NCI-H146 treated with DMSO at 0.1 percent for 48 hours (cell line): ENCODE measurements around the gene FGF8.
A peak's percentile ranks its signal among the peaks of the same experiment; 100 is the strongest.

Experiments used
- DNase-seq: peaks from one replicate; lab custom pipeline; 2025; ENCODE audit not compliant: unreplicated experiment; lab: John Stamatoyannopoulos, UW

The FGF8 gene

GRCh38 chr10:101782811-101783735 lies 7.2 kb upstream of the FGF8 start, which contains the start of gene NPM3:
TSS of gene NPM3 (minus strand) at chr10:101783446. CDS start at chr10:101783390, 56 bp downstream.
- DNase-seq: peak; percentile 54

GRCh38 chr10:101781984-101782810 lies 6.3 kb upstream of the FGF8 start:
- no peak for DNase-seq

DNA sequence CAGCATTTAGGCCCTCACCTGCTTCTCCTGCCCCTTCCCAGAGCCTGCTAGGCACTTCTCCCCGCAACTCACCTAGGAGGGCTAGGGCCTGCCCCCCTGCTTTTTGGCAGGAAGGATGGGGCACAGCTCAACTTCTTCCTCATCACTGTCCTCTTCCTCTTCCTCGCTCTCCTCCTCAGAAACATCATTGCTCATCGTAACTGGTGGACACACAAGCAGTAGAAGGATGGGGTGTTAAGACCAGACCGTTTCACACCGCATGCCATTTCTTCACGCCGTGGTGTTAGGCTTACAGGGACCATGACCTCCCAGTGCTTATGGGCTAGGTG lies 5.7 kb upstream of the FGF8 start:
- DNase-seq: no peak

DNA sequence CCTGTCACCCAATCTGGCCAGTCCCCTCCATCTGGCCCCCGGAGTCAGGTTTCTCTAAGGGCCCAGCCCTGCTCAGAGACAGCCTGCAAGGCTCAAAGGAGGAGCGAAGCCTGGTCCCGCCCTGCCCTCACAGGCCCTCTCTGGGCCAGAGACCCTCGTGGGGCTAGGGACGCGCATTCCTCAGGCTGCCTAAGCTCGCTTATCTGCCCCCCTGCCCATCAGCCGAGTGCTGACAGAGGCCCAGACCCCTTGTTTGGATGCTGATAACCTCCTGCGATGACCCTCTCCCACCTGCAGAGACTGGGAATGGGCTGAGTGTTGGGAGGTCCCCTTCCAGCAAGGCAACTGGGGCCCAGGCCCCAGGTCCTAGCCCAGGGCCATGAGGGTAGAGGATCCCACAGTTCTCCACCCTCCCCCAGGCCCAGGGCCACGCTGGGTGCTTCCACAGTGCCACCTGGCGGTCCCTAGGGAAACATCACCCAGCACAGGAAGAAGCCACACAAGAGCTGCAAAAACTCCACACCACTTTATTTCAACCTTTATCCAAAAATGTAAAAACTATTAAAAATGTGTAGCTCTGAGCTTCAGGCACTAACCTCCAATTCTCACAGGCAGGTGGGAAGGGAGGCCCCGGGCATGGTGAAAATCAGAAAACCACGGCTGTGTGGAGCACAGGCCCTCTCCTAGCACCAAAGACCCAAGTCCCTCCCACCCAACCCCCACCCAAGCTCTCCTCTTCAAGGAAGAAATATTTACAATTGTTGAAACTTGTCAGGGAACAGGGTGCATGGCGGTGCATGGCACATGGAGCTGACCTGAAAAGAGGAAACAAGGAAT lies 5.1 kb upstream of the FGF8 start:
- peak; percentile 28 for DNase-seq

- no peak for DNase-seq
These were observed 4.4 kb upstream of the FGF8 start for GRCh38 chr10:101780187-101780817.

GRCh38 chr10:101779544-101780186 lies 3.8 kb upstream of the FGF8 start:
- DNase-seq: no peak

GRCh38 chr10:101778781-101779543 lies 3.0 kb upstream of the FGF8 start:
- DNase-seq: no peak

DNA sequence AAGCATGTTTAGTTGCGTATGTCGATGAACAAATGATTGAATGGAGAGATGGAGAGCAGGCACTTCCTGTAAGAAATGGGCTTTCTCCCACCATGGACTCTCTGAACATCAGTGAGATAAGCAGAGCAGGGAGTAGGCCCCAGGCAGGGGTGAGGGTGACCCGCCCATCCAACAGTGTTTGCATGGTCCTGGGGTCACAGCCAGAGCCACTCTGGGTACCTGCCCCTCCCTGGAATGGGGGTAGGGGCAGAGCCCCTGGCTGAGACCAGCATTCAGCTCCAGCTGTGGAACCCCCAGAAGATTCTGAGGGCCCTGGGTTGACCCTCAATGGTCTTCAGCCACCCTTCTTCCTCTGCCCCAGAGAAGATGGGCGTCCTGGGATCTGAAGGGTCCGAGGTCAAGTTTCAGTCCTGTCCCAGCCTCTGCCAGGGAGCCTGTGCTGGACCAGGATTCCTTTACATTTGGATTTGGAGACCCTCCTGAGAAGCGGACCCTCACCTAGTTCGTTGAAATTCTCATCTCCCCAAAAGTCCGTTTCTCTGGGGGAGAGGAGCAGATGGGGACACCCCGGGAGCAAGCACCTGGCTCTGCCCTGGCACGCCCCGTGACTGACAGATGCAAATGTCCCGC lies 2.4 kb upstream of the FGF8 start:
- DNase-seq: no peak

GRCh38 chr10:101777619-101778145 lies 1.8 kb upstream of the FGF8 start:
- no peak for DNase-seq

- DNase-seq: no peak
These were observed 375 bp upstream of the FGF8 start for GRCh38 chr10:101776161-101776817.

DNA sequence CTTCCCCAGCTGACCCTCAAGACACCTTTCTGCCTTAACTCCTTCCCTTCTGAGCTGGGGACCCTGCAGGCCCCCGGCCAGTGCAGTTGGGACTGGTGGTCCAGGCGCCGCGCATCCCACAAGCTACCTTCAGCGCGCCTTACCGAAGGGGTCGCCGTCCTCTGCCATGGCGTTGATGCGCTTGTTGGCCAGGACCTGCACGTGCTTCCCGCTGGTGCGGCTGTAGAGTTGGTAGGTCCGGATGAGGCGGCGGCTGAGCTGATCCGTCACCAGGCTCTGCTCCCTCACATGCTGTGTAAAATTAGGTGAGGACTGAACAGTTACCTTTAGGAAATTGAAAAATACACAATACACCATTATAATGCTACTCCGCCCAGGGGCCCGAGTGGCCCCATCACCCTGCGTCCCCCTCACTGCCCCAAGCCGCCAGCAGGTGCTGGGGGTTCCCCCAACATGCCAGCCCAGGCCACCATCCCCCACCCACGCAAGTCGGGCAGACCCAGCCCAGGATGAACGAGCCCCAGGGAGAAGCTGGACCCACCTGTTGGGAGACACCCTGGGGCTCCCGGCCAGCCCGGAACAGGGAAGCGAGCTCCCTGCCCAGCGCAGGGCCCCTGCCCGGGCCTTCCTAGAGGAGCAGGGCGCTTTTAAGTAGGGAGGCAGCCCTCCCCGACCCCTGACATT lies 1.2 kb downstream of the FGF8 start:
- DNase-seq: no peak

GRCh38 chr10:101773923-101774588 lies 1.9 kb downstream of the FGF8 start:
- no peak for DNase-seq

- no peak for DNase-seq
These were observed 2.8 kb downstream of the FGF8 start for GRCh38 chr10:101772895-101773761.

- DNase-seq: no peak
These were observed 3.7 kb downstream of the FGF8 start for GRCh38 chr10:101772017-101772894.

DNA sequence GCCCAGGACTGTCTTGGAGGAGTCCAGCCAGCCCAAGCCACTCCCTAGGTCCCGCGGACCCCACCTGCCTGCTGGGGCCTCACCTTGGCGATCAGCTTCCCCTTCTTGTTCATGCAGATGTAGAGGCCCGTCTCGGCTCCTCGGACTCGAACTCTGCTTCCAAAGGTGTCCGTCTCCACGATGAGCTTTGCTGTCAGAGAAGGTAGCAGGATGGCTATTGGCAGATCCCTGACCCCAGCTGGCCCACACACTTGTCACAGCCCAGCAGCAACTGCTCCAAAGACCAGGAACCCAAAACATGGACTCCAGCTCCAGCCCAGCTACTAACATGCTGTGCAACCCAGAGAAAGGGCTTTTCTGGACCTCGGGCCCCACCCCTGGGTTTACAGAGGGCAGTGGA lies 4.5 kb downstream of the FGF8 start:
- DNase-seq: no peak
